OCI-LY3 (cell line): ENCODE measurements around the gene KCTD16.

Source experiments
- CTCF ChIP-seq: fragments of 200-600, 300-600 bp; sonication (generic); IDR thresholded peaks from 2 replicates; pipeline ENCODE4 v1.5.1; 2014; ENCODE audit warnings: antibody characterized with exemption, low read length, low read depth
- EZH2phosphoT487 ChIP-seq: fragments of 200-600 bp; shearing (Covaris generic); IDR thresholded peaks from 2 replicates; pipeline ENCODE4 v1.6.1; 2018; ENCODE audit warnings: antibody characterized with exemption, mixed run types, low read depth

GRCh38 chr5:144122081-144122480 is 48.6 kb upstream of the KCTD16 start:
- TF ChIP-seq CTCF: no peak
- TF ChIP-seq EZH2phosphoT487: no peak
